Upper lobe of left lung (tissue), 4 donors: ENCODE results near the gene GRID1.

Experiments
- POLR2A ChIP-seq, 4 donors: fragments of 450-650 bp; IDR thresholded peaks; one replicate each; pipeline ENCODE4 v1.5.1; 2016 to 2017; ENCODE audit warnings: antibody characterized with exemption in 4 of 4, mild to moderate bottlenecking in 2 of 4
- POLR2AphosphoS5 ChIP-seq, 2 donors: sonication (generic); formaldehyde crosslinking; IDR thresholded peaks; one replicate each; pipeline ENCODE4 v1.5.1; 2017; ENCODE audit warnings: antibody characterized with exemption in 2 of 2
- TF ChIP-seq, protein P1 (sequence below), 6 experiments: fragments of 450-650 bp in 4 of 6; fragments of 200-600 bp in 2 of 6; sonication (generic) in 2 of 6; IDR thresholded peaks; one replicate each; pipeline ENCODE4 v1.5.1; 2016 to 2019; ENCODE audit warnings: antibody characterized with exemption in 6 of 6

DNA sequence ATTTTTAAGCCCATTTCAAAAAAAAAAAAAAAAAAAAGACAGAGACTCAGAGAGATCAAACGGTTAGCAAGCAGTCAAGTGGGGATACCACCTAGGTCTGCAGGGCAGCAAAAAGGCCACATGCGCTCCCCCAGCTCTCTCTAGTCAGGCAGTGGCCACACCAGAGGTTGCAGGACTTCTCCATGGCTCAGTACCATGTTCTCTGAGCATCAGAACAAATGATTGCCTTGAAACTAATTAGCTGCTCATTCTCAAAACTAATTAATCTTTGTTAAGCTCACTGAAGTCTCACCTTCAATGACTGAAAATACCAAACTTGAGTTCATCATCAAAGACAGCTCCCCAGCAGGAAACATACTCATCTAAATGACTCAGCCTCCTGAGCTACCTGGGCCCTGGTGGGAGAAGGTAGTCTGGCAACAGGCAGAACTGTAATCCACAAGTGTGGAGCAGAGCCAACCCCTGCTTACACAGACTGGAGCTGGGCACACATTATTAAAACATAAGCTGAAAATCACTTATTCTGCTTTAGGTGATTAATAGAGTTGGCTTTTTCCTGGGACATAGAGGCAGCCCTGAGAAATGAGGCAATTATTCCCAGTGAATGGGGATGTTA, 319.6 kb downstream of the GRID1 start:
- TF ChIP-seq, protein P1, sequence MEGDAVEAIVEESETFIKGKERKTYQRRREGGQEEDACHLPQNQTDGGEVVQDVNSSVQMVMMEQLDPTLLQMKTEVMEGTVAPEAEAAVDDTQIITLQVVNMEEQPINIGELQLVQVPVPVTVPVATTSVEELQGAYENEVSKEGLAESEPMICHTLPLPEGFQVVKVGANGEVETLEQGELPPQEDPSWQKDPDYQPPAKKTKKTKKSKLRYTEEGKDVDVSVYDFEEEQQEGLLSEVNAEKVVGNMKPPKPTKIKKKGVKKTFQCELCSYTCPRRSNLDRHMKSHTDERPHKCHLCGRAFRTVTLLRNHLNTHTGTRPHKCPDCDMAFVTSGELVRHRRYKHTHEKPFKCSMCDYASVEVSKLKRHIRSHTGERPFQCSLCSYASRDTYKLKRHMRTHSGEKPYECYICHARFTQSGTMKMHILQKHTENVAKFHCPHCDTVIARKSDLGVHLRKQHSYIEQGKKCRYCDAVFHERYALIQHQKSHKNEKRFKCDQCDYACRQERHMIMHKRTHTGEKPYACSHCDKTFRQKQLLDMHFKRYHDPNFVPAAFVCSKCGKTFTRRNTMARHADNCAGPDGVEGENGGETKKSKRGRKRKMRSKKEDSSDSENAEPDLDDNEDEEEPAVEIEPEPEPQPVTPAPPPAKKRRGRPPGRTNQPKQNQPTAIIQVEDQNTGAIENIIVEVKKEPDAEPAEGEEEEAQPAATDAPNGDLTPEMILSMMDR (IDR thresholded peaks at IDR 0.05): no peak
- no peak for TF ChIP-seq POLR2A (IDR thresholded peaks at IDR 0.05)
- TF ChIP-seq POLR2AphosphoS5 (IDR thresholded peaks at IDR 0.05): no peak
